ENCODE results near the gene NHLRC3.
A peak's percentile ranks its signal among the peaks of the same experiment; 100 is the strongest.
"Not testable (repeated sequence)": the region's sequence is repeated elsewhere in the genome, so short reads cannot be mapped to it uniquely, and the experiment has no call there.

NHLRC3 gene

DNA sequence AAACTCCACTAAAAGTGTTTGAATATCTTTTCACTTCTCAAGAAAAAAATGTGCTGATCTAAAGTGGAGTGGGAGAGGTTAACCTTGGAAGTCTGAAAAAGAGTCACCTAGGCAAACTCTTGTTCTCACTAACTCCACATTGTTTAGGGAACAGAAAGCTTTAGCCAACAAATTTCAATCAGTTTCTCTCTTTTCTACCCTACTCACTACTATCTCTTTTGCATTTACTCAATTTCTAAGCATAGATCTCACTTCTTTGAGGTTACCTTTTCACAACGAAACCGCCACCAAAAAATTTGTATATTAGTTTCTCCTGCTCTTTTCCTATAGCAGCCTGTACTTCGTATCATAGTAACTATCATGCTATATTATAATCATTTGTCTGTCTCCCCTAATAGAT, 6.3 kb downstream of the NHLRC3 start:
- DNase-seq (ENCODE audit: low spot score) = no peak

DNA sequence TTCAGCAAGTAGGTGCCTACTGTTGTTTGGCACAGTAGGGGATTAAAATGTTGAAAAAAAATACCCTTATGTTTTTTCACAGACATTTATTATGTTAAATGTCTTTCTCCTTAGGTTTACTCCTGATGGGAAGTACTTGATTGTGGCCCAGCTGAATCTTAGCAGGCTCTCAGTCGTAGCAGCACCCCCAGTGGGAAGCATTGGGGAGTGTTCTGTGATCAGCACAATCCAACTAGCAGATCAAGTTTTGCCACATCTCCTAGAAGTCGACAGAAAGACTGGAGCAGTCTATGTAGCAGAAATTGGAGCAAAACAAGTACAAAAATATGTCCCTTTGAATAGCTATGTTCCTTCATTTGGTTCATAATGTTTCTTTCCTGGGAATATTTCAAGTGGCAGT, 9.3 kb downstream of the NHLRC3 start:
- DNase-seq (ENCODE audit: low spot score) = no peak

DNA sequence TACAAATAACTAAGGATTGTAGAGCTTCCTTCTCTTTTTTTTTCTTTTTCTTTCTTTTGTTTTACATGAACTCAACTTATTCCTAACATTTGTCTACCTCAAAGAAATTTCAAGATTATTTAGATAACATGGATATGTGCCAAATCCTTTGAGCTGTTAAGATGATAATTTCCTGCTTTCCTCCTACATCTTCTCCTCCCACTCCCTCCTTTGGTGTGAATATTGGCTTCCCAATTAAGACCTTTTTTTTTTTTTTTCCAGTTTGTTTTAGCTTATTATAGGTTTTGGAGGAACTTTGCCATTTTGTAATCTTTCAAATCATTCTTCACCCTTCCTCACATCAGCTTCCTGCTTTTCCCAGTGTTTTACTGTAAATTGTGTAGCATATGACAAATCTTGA, 10.6 kb downstream of the NHLRC3 start:
- DNase-seq (ENCODE audit: low spot score) = no peak

DNA sequence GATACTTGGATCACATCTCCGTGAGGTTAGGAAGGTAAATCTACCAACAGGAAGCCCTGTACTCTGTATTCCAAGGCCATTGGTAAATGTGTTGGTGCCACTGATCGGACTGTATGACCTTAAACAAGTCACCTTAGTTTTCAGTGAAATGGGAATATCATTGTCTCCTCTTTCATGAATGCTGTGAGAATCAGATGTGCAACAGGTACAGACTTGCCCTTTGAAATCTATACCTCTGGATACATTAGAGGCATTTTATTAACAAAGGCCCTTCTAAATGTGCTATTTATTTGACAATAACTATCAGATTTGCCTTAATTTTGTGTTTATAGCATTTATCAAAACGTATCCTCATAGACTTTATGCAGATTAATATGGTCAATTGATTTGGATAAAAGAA, 11.0 kb downstream of the NHLRC3 start:
- DNase-seq (ENCODE audit: low spot score) = no peak

DNA sequence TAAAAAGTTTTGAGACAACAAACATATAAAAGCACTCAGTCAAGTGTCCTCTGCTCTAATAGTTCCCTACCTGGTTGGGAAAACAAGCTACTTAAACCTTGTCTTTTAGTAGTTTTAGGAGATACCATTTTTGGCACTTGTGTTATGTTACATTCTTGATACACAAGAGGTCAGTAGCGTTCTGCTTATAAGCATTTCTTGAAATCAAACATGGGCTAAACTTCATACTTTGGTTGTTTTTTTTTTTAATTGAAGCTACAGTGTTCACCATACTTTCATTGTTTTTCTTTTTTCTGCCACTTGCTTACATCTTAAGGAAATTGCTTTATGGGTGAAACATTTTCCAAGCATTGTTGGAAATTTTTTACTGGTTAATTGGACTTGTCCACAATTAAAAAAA, 12.9 kb downstream of the NHLRC3 start:
- DNase-seq (ENCODE audit: low spot score) = peak; percentile 43

DNA sequence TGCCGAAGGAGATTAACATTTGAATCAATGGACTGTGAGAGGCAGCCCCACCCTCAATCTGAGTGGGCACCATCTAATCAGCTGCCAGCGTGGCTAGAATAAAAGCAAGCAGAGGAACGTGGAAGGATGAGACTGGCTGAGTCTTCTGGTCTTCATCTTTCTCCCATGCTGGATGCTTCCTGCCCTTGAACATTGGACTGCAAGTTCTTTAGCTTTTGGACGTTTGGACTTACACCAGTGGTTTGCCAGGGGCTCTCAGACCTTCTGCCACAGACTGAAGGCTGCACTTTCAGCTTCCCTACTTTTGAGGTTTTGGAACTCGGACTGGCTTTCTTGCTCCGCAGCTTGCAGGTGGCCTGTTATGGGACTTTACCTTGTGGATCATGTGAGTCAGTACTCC, 14.7 kb downstream of the NHLRC3 start:
- DNase-seq (ENCODE audit: low spot score) = no peak

DNA sequence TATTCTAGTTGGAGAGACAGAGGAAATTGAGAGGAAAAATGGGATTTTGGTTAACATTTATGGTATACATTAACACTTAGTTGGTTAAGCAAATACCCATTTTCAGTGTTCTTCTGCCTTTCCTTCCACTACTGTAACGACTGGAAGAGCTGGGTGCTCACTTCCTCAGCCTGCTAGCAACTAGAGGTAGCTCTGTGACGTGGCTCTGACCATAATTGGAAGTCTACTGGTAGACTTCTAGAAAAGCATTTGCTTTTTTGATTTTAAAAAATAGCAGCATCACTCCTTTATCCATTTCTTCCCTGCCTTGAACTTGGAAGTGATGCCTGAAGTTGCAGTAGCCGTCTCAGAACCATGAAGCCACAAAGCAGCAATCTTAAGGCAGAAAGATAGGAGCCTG, 15.9 kb downstream of the NHLRC3 start:
- no peak for DNase-seq (ENCODE audit: low spot score)

DNA sequence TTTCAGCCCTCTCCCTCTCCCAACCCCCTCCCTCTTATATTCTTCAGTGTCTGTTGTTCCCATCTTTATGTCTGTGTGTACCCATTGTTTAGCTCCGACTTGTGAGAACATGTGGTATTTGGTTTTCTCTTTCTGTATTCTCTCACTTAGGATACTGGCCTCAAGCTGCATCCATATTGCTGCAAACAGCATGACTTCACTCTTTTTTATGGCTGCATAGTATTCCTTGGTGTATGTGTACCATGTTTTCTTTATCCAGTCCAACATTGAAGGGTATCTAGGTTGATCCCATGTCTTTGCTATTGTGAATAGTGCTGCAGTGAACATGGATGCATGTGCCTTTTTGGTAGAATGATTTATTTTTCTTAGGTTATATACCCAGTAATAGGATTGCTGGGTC, 17.8 kb downstream of the NHLRC3 start:
- no peak for DNase-seq (ENCODE audit: low spot score)

DNA sequence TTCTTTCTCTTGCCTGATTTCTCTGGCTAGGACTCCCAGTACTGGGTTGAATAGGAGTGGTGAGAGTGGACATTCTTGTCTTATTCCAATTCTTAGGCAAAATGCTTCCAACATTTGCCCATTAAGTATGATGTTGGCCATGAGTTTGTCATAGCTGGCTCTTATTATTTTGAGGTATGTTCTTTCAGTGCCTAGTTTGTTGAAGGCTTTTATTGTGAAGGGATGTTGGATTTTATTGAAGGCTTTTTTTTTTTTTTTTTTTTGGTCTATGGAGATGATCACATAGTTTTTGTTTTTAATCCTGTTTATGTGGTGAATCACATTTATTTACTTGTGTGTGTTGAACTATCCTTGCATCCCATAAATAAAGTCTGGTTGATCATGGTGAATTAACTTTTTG, 19.8 kb downstream of the NHLRC3 start:
- no peak for DNase-seq (ENCODE audit: low spot score)

DNA sequence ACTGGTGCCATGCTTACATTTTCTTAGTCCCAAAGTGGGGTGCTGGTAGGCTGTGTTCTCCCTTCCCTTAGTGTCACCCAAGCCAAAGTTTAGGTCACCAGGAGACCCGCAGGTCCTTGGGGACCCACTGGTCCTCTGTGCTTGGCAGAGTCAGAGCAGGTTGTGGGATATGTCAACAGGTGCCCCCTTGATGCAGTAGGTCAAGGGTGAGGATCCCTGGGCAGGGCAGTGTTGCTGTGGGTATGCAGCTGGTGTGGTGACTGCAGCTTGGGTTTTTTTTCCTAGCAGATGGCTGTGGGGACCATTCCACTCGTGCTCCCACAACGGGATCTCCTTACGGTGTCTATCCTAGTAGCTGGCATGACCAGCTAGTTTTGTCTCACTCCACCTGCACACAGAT, 23.7 kb downstream of the NHLRC3 start:
- DNase-seq (ENCODE audit: low spot score) = no peak

DNA sequence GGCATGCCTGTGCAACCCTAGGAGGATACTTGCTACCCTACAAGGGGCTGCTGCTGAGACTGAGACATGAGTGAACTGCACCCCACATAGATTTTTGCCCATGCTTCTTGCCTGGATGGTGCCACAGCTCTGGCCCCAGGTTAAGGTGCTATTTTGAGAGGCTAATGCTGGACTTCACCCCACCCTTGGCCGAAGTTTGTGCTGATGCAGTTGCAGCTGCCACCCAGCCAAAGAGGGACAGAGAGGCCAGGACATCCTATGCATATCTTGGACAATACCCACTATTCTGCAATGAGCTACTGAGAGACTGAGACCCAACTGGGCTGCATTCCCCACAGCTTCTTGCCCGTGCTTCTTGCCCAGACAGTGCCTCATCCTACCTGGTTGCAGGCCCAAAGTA, 34.6 kb downstream of the NHLRC3 start:
- DNase-seq (ENCODE audit: low spot score) = no peak

DNA sequence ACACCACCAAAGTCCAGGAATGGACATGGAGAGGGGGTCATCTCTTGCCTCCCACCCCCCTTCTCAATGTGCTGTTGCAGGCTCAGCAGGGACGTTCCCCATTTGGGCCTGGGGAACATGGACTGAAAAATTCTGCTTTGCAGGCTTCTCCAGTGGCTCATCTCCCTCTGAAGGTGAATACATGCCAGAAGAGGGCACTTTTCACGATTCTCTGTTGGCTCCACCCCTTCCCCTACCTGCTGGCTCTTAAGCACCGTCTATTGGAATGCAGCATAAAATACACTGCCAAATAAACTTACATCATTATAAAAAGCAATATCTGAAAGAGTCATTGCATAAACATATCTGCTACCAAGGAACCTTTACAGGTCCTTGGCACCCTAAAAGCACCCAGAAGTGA, 35.7 kb downstream of the NHLRC3 start:
- no peak for DNase-seq (ENCODE audit: low spot score)

DNA sequence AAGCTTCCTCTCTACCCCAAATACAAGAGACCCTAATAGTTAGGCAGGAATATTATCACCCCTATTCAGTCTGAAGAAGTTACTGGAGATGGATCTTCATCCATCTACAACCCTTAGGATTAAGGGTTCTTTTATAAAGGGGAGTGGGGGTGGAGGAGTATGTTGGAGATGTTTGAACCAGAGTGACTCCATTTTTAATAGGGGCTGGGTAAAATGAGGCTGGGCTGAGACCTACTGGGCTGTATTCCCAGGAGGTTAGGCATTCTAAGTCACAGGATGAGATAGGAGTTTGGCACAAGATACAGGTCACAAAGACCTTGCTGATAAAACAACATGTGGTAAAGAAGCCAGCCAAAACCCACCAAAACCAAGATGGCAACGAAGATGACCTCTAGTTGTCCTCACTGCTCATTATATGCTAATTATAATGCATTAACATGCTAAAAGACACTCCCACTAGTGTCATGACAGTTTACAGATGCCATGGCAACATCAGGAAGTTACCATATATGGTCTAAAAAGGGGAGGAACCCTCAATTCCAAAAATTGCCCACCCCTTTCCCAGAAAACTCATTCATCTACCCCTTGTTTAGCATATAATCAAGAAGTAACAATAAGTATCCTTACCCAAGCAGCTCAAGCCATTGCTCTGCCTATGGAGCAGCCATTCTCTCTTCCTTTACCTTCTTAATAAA, 48.1 kb downstream of the NHLRC3 start:
- DNase-seq (ENCODE audit: low spot score) = not testable (repeated sequence)

DNA sequence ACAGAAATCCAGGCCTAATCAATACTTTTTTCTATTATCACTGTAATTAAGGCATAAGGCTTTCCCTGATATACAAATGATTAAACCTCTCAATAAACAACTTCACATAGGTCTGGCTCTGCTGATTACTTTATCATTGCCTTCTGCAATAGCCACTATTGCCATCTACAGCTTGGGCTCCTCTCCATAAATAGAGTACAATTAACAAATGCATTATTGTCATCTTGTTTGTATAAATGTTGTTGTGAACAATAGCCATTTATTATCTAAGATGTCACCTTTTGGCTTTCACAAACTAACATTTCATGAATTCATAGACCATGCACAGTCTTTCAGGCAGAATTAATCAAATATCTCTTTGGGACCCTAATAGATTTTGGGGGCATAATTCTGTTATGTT, 53.3 kb downstream of the NHLRC3 start:
- DNase-seq (ENCODE audit: low spot score) = no peak

DNA sequence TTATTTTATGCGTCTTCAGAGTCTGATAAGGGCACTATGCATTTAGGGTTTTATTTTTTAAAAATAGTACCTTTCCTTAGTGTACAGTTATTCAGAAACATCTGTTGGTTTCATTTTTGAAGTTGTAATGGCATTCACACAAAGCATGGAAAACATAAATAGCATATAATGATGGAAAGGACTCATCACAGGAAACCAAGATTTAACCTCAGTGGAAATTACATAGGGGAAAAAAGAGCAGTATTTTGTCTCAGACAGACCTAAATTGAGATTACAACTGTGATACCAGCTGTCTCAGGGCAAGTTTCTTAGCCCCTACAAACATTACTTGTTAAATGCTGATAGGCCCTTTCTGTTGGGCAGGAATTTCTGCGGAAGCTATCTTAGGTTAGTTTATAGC, 57.2 kb downstream of the NHLRC3 start:
- no peak for DNase-seq (ENCODE audit: low spot score)

DNA sequence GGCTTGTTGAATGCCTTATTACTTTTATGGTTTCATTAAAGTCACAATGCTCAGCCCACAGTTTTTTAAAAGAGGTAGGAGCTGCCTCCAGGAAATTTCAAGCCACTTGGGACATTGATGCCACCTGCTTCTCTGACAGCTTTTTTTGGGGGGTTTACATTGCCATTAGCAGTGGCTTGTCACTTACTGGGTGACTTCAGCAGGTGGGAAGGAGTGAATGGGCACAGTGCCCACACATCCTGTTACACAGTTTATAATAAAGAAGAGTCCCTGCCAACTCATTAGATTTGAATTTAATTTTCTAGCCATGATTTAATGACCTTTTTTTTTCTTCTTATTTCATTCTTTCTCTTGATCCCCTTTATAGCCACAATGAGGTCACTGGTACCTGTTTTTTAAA, 61.0 kb downstream of the NHLRC3 start:
- no peak for DNase-seq (ENCODE audit: low spot score)
